H4 (cell line): ENCODE measurements around the gene SPATS2. TPM values are rescaled to one million over a fixed set of nuclear protein-coding genes. Genes with fewer than 3 reads are reported as not detected.
A peak's percentile ranks its signal among the peaks of the same experiment; 100 is the strongest.
"Not testable (repeated sequence)": the region's sequence is repeated elsewhere in the genome, so short reads cannot be mapped to it uniquely, and the experiment has no call there.

Source experiments
- DNase-seq: peaks from one replicate; pipeline ENCODE4 v3.0.0-alpha.2; 2015; ENCODE audit warnings: low spot score
- total RNA-seq: library from RNA; depleted of rRNA; stranded (reverse); fragments of >200 nt; shearing (Covaris generic); gene quantifications from 2 replicates; pipeline ENCODE4 v1.2.3, GENCODE V29; 2014

The SPATS2 gene
- total RNA-seq, 1 experiment from 2014 or later: 34.1 TPM

DNA sequence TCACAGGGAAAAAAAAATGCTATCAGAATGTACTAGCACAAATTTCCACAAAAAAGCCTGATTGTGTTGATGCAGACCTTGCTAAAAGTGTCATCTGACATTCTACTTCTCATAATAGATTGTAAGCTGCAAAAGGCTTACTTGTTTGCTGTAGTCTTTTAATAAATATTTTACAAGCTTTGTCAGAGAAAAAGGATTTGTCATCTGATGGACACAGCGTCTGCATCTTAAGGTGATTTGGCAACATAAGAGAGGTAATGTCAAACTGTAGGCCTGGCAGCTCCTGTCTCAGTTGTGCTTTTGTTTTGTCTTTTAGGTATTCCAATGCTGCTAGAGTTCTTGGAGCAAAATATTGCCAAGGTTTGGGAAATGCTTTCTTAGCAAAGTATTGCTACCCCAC is 145.3 kb downstream of the SPATS2 start:
- no peak for DNase-seq

GRCh38 chr12:49515266-49515665 is 148.0 kb downstream of the SPATS2 start:
- DNase-seq: peak; percentile 52

DNA sequence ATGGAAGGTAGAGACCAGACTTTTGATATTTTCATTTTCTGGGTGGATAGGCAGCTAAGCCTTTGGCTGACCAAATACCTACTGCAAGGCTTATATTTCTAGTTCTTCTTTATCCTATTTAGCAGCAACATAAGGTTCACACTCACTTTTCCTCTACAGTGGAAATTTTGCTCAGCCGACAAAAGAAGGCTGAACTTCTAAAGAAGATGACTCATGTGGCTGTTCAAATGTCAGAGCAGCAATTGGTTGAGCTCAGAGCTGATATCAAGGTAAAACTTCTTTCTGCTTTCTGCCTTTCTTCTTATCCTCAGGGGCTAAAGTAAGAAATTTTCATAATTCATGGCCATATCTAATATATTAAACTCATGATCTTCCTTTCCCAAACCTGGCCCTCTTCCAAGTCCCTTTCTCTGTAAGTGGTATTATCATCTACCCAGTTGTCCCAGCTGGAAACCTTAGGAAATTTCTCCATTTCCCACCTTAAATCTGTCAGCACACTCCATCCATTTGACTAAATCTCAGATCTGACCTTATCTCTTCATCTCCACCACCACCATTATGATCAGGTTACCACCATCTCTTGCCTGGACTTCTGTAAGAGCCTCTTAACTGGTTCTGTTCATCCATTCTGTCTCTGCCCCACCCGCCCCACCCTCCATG is 151.8 kb downstream of the SPATS2 start:
- no peak for DNase-seq

DNA sequence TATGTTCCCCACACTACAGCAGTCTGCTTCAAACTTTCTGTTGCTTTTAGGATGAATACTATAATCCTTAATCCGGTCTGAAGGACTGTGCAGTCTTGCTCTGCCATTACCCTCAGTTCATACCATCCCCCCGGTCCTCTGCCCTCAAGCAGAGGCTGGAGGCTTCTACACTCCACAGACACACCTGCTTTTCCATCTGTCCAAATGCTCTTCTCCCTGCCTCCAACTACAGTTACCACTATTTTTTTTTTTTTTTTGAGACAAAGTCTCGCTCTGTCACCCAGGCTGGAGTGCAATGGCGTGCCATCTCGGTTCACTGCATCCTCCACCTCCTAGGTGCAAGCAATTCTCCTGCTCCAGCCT is 152.3 kb downstream of the SPATS2 start:
- DNase-seq: no peak

DNA sequence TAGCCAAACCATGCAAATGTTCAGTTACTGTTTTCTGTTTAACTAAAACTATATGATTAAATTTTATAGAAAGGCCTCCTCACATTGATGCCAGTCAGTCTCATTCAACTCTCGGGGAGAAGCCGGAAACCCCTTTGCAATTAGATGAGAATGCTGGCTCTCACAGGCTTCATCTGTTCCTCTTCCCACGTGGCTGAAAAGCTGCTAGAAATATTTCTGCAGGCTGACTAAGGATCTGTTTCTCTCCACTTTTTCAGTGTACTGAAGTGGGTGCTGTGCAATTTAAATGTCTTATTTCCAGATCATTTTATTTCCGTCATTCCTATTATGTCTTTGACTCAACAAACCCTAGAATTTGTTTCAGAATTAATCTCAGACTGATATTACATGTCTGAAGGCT is 154.1 kb downstream of the SPATS2 start:
- DNase-seq: no peak

DNA sequence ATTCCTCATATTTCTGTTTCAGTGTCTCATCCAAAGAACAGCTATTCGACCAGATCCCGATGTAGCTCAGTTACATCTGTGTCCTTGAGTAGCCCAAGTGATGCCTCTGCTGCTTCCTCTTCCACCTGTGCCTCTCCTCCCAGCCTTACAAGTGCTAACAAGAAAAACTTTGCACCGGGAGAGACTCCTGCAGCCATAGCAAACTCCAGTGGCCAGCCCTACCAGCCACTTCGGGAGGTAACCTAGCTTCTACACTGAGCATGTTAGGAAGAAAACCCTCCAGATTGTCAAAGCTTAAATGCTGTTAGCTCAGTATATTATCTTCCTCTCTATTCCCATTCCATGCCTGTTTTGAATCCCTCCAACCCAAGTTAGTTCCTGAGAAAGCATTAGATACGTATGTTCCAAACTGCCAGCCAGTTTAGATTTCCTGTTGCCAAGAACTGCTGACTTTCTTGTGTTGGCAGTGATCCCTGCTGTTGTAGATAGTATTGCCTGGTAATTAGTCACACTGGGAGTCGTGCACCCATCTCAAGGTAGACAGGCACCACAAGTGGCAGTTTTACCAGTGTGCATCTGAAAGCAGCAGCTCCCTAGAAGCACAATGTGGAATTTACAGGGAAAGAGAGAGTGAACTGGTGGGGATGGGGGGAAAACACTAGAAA is 157.5 kb downstream of the SPATS2 start:
- no peak for DNase-seq

DNA sequence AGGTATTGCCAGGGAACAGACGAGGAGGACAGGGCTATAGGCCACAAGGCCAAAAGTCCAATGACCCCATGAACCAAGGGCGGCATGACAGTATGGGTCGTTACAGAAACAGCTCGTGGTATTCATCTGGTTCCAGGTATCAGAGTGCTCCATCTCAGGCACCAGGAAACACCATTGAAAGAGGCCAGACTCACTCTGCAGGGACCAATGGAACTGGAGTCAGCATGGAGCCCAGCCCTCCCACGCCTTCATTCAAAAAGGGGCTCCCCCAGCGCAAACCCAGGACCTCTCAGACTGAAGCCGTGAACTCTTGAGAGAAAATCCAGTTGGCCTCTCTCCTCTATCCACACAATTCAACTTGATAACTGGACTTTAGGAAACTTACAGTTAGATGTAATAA is 158.7 kb downstream of the SPATS2 start:
- DNase-seq: no peak

DNA sequence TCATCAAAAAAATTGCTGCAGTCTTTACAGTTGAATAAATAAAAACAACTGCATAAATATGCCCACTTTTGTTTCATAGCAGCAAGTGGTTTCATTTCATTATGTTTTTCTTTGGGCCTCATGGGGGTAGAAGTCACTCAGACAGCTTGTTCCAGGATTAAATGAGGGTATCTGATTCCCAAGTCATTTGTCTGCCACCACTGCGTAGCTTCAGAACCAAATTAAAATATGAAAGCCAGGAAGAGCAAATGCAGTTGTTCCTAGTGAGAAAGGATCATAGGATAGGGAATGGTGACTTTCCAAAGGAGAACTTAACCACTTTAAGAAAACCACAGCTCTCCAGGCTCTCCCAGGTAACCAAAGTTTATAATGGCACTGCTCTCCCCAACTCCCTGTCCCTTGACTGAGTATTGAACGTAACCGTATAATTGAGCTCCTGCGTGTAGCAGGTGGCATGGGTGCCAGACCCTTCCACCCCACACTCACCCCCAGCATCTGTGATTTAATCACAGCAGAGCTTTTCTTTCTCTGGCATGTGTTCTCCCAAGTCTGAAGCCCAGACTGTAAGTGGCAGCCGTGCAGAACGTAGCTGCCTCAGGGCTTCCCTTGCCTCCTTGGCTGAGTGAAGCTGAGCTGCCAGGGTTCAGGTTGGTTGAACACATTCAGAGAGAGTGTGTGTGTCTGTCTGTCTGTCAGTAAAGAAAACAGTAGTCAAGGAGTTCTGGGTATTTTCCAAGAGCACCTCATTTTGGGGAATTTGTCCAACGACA is 160.3 kb downstream of the SPATS2 start:
- no peak for DNase-seq

GRCh38 chr12:49529414-49529813 is 162.2 kb downstream of the SPATS2 start:
- no peak for DNase-seq

GRCh38 chr12:49531745-49532144 is 164.5 kb downstream of the SPATS2 start:
- DNase-seq: no peak

GRCh38 chr12:49533331-49533730 is 166.1 kb downstream of the SPATS2 start:
- DNase-seq: no peak

DNA sequence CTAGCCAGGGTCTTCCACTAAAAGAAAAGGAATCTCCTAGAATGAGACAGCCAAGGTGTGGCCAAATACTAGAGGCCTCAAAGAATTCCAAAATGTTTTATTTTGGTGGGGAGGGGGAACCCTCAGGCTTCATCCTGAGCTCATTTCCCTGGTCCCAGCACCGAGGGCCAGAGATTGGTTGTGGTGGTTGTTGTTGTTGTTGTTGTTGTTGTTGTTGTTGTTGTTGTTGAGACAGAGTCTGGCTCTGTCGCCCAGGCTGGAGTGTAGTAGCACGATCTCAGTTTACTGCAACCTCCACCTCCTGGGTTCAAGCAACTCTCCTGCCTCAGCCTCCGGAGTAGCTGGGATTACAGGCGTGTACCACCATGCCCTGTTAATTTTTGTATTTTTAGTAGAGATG is 166.9 kb downstream of the SPATS2 start:
- DNase-seq: not testable (repeated sequence)

GRCh38 chr12:49534731-49535278 is 167.5 kb downstream of the SPATS2 start:
- no peak for DNase-seq

DNA sequence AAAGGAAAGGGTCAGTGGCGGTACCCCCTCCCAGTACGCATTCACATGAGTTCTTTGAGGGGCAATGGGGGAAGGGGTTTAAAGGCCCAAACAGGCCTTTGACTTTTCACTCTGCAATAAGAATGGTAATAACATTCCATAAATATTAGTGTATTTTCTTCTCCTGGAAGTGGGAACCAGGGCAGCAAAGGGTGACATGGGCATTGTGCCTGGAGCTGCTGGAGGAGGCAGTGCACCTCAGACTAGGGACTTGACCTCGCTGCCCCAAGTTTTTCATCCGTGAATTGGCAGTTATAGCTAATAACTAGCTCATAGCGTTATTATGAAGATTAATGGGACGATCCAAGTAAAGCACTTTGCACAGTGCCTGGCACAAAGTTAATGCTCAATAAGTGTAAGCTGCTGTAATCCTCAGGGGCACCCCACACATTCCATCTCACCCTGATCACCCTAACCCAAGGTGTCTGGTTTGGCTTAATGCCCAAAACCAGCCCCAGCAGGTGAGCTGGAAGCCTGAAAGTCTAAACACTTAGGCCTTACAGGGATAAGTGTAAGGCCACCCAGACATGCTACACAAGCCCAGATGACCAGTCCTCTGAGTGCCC is 168.8 kb downstream of the SPATS2 start:
- DNase-seq: no peak

- no peak for DNase-seq
Measured at GRCh38 chr12:49536526-49537071, 169.3 kb downstream of the SPATS2 start.

- DNase-seq: no peak
Measured at GRCh38 chr12:49537231-49537751, 170.0 kb downstream of the SPATS2 start.

- DNase-seq: no peak
Measured at GRCh38 chr12:49537752-49538509, 170.7 kb downstream of the SPATS2 start.

DNA sequence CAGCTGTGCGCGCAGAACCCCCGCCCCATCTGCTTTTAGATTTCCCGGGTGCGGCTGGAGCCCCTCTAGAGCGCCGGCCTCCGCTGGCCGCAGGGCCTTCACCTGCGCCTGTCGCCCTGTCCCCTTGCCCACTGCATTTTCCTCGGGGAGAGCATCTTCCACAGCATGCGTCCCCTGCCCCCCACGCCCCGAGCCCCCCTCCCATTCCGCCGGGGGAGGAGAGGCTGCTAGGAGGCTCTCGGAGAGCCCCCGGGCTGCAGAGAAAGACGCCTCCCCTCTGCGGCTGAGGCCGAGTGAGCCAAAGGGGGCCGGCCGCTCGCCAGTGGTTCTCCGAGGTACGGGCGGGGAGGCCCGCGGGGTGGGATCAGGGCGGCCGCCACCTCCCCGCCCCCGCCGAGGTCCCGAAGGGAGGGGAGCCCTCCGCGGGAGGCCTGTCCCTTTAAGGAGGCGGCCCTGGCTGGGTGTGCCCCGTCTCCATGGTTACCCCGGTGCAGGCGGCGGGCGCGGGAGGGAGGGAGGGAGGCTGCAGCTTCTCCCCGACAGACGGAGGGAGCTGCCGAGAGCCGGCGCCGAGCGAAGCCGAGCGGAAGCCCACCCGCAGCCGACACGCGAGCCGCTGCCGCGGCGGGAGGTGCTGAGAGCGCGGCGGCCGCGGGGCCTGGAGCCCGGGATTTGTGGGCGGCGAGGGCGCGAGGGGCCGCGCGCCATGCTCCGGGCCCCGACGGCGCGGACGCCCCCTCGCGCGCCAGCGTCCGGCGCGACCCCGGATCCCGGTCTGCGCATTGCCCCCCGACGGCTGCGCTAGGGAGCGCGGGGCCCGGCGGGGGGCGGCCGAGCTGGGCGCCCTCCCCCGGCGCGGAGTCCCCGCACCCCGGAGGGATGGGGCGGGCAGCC is 171.5 kb downstream of the SPATS2 start, which contains the start of gene KCNH3:
Gene KCNH3, plus strand, starts transcription at position 521 of the 894 bp plus-strand sequence. CDS start 387 bp downstream, outside the sequence.
- DNase-seq: peak; percentile 72

GRCh38 chr12:49539406-49540228 is 172.4 kb downstream of the SPATS2 start:
- no peak for DNase-seq
